Measurements from ENCODE around the gene RSAD2.

DNA sequence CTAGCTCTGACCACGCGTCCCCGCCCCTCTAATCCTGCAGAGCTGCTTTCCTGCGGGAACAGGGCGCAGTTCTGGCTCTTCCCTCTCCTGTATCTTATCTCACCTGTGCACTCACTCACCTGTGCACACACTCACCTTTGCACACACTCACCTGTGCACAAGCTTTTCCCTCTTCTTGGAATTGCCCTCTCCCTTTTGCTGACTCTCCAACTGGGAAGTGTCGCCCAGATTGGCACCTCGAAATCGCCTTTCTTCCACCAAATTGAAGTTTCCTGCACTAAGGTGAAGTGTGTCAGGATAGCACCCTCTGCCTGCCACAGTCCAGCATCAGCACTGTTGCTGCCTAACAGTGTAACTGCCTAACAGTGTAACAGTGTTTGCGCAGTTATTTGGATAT is 11.3 kb upstream of the RSAD2 start:
- TF ChIP-seq, protein P1, sequence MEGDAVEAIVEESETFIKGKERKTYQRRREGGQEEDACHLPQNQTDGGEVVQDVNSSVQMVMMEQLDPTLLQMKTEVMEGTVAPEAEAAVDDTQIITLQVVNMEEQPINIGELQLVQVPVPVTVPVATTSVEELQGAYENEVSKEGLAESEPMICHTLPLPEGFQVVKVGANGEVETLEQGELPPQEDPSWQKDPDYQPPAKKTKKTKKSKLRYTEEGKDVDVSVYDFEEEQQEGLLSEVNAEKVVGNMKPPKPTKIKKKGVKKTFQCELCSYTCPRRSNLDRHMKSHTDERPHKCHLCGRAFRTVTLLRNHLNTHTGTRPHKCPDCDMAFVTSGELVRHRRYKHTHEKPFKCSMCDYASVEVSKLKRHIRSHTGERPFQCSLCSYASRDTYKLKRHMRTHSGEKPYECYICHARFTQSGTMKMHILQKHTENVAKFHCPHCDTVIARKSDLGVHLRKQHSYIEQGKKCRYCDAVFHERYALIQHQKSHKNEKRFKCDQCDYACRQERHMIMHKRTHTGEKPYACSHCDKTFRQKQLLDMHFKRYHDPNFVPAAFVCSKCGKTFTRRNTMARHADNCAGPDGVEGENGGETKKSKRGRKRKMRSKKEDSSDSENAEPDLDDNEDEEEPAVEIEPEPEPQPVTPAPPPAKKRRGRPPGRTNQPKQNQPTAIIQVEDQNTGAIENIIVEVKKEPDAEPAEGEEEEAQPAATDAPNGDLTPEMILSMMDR (IDR thresholded peaks at IDR 0.05; ENCODE audit: low read length), result peak; percentile 68
- TF ChIP-seq EZH2 (optimal IDR thresholded peaks at IDR 0.05; ENCODE audit: low read depth, low read length), result no peak

Measured in MM.1S (cell line).